IPS-15b (cell line): ENCODE results near the gene SHKBP1.

Source experiments
- H3K27me3 ChIP-seq: one replicate; pipeline ENCODE4 v1.6.1; 2013; ENCODE audit warnings: low read length; ENCODE audit not compliant: control insufficient read depth, insufficient read depth
- H3K36me3 ChIP-seq: one replicate; pipeline ENCODE4 v1.6.1; 2013; ENCODE audit warnings: low read length; ENCODE audit not compliant: control insufficient read depth, insufficient read depth
- H3K4me1 ChIP-seq: one replicate; pipeline ENCODE4 v1.6.1; 2013; ENCODE audit warnings: mild to moderate bottlenecking, low read length; ENCODE audit not compliant: control insufficient read depth, insufficient read depth
- H3K4me3 ChIP-seq: one replicate; pipeline ENCODE4 v1.5.1; 2013; ENCODE audit warnings: low read depth, low read length
- H3K9ac ChIP-seq: one replicate; pipeline ENCODE4 v1.6.1; 2013; ENCODE audit warnings: low read depth, mild to moderate bottlenecking, low read length
- H3K9me3 ChIP-seq: one replicate; pipeline ENCODE4 v1.6.1; 2013; ENCODE audit warnings: mild to moderate bottlenecking, low read length; ENCODE audit not compliant: control insufficient read depth, insufficient read depth

Gene SHKBP1

GRCh38 chr19:40599331-40599901, 22.7 kb downstream of the SHKBP1 start:
- Histone ChIP-seq H3K4me3 (peak overlapping the region; percentile 28), H3K9ac (no peak overlapping the region)

GRCh38 chr19:40599902-40600569, 23.4 kb downstream of the SHKBP1 start:
- peaks cover 61% of the 10 kb centered on the region for H3K27me3 ChIP-seq
- H3K9ac ChIP-seq: no peak overlapping the region
- H3K9me3 ChIP-seq: no peaks in the 10 kb centered on the region
- H3K36me3 ChIP-seq: no peaks in the 10 kb centered on the region
- peaks cover 18% of the 10 kb centered on the region for H3K4me1 ChIP-seq
- peak overlapping the region; percentile 31 for H3K4me3 ChIP-seq

More at GRCh38 chr19:40599331-40599901, 22.7 kb downstream of the SHKBP1 start:
- Histone ChIP-seq H3K9me3 (no peaks in the 10 kb centered on the region), H3K27me3 (peaks cover 55% of the 10 kb centered on the region), H3K36me3 (no peaks in the 10 kb centered on the region), H3K4me1 (peaks cover 21% of the 10 kb centered on the region)

GRCh38 chr19:40600570-40601133, 24.0 kb downstream of the SHKBP1 start:
- Histone ChIP-seq H3K4me1 (peaks cover 18% of the 10 kb centered on the region), H3K27me3 (peaks cover 60% of the 10 kb centered on the region), H3K4me3 (peak overlapping the region; percentile 31), H3K9me3 (no peaks in the 10 kb centered on the region), H3K36me3 (no peaks in the 10 kb centered on the region), H3K9ac (no peak overlapping the region)

GRCh38 chr19:40601134-40601974, 24.7 kb downstream of the SHKBP1 start, which contains the start of gene LTBP4:
LTBP4 (plus strand) TSS chr19:40601369; CDS start chr19:40601388, 19 bp downstream.
- no peaks in the 10 kb centered on the region for H3K9me3 ChIP-seq
- peaks cover 18% of the 10 kb centered on the region for H3K4me1 ChIP-seq
- H3K4me3 ChIP-seq: peak within 1 kb of the TSS; percentile 37
- no peak within 1 kb of the TSS for H3K9ac ChIP-seq
- H3K36me3 ChIP-seq: no peaks in the 10 kb centered on the region
- peaks cover 58% of the 10 kb centered on the region for H3K27me3 ChIP-seq

- Histone ChIP-seq H3K36me3 (no peaks in the 10 kb centered on the region), H3K9ac (no peak overlapping the region), H3K9me3 (no peaks in the 10 kb centered on the region), H3K4me1 (peaks cover 16% of the 10 kb centered on the region), H3K4me3 (peak overlapping the region; percentile 50), H3K27me3 (peaks cover 62% of the 10 kb centered on the region)
Measured at GRCh38 chr19:40603071-40603388, 26.4 kb downstream of the SHKBP1 start.

- H3K36me3 ChIP-seq: no peaks in the 10 kb centered on the region
- no peak overlapping the region for H3K9ac ChIP-seq
- H3K4me1 ChIP-seq: peaks cover 16% of the 10 kb centered on the region
Measured at GRCh38 chr19:40603389-40604170, 26.9 kb downstream of the SHKBP1 start.

GRCh38 chr19:40604171-40604646, 27.5 kb downstream of the SHKBP1 start:
- H3K4me1 ChIP-seq: peaks cover 16% of the 10 kb centered on the region
- no peak overlapping the region for H3K9ac ChIP-seq
- H3K9me3 ChIP-seq: no peaks in the 10 kb centered on the region
- no peaks in the 10 kb centered on the region for H3K36me3 ChIP-seq
- H3K4me3 ChIP-seq: peak overlapping the region; percentile 75
- peaks cover 69% of the 10 kb centered on the region for H3K27me3 ChIP-seq

More at GRCh38 chr19:40603389-40604170, 26.9 kb downstream of the SHKBP1 start:
- peaks cover 68% of the 10 kb centered on the region for H3K27me3 ChIP-seq
- H3K4me3 ChIP-seq: peak overlapping the region; percentile 50
- H3K9me3 ChIP-seq: no peaks in the 10 kb centered on the region

GRCh38 chr19:40604647-40605215, 28.1 kb downstream of the SHKBP1 start:
- Histone ChIP-seq H3K4me1 (peaks cover 13% of the 10 kb centered on the region), H3K9me3 (no peaks in the 10 kb centered on the region), H3K4me3 (peak overlapping the region; percentile 75), H3K27me3 (peaks cover 65% of the 10 kb centered on the region), H3K36me3 (no peaks in the 10 kb centered on the region), H3K9ac (no peak overlapping the region)

- Histone ChIP-seq H3K4me3 (peak overlapping the region; percentile 75), H3K36me3 (no peaks in the 10 kb centered on the region), H3K9ac (no peak overlapping the region), H3K4me1 (peaks cover 12% of the 10 kb centered on the region), H3K9me3 (no peaks in the 10 kb centered on the region), H3K27me3 (peaks cover 64% of the 10 kb centered on the region)
Measured at GRCh38 chr19:40605216-40605971, 28.7 kb downstream of the SHKBP1 start.
